Parathyroid adenoma (tissue), 2 donors: ENCODE results near the gene ARAP1.

ENCODE experiments used
- H2AFZ ChIP-seq: fragments of 300-600 bp; sonication (generic); one replicate; pipeline ENCODE4 v1.7.0; 2017; ENCODE audit warnings: antibody characterized with exemption, mild to moderate bottlenecking
- H3K27ac ChIP-seq: fragments of 300-600 bp; sonication (generic); one replicate; pipeline ENCODE4 v1.7.0; 2017
- H3K27me3 ChIP-seq: fragments of 300-600 bp; sonication (generic); one replicate; pipeline ENCODE4 v1.7.0; 2017; ENCODE audit warnings: low read length; ENCODE audit not compliant: control insufficient read depth, insufficient read depth
- H3K36me3 ChIP-seq: fragments of 300-600 bp; sonication (generic); one replicate; pipeline ENCODE4 v1.7.0; 2017; ENCODE audit warnings: low read length; ENCODE audit not compliant: control insufficient read depth, insufficient read depth
- H3K4me1 ChIP-seq: fragments of 300-600 bp; sonication (generic); one replicate; pipeline ENCODE4 v1.7.0; 2017; ENCODE audit warnings: control low read depth
- H3K4me2 ChIP-seq: fragments of 300-600 bp; sonication (generic); one replicate; pipeline ENCODE4 v1.7.0; 2017; ENCODE audit warnings: low read length
- H3K4me3 ChIP-seq: fragments of 300-600 bp; sonication (generic); one replicate; pipeline ENCODE4 v1.7.0; 2017; ENCODE audit warnings: low read depth, low read length
- H3K79me2 ChIP-seq: fragments of 300-600 bp; sonication (generic); one replicate; pipeline ENCODE4 v1.7.0; 2017; ENCODE audit warnings: control low read depth
- H3K9ac ChIP-seq: fragments of 300-600 bp; sonication (generic); one replicate; pipeline ENCODE4 v1.7.0; 2017; ENCODE audit warnings: mild to moderate bottlenecking
- H3K9me3 ChIP-seq: fragments of 300-600 bp; sonication (generic); one replicate; pipeline ENCODE4 v1.7.0; 2017; ENCODE audit warnings: low read length; ENCODE audit not compliant: control insufficient read depth
- CTCF ChIP-seq: fragments of 300-600 bp; sonication (generic); IDR thresholded peaks from one replicate; pipeline ENCODE4 v1.7.0; 2017; ENCODE audit warnings: antibody characterized with exemption, mild to moderate bottlenecking
- donor health status: primary hyperparathyroidism.

Gene ARAP1

DNA sequence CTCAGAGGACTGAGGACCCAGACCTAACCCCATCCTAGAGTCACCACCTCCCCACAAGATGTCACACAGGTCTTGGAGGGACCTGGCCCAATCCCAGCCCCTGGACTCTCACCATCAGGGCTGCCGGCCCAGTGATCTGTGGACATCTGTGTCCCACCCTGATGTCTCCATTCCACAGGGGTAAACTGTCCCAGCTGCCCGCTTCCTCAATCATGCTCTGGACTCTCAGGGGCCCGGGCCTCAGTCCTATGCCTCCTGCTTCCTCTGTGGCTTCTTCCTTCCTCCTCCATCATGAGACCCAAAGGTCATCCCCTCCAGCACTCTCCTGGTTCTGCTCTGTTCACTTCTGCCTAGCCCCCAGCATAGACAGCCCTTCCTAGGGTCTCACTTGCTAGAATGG lies 32.2 kb downstream of the ARAP1 start:
- Histone ChIP-seq H3K4me1 (peaks cover 4% of the 10 kb centered on the region), H3K4me3 (peak overlapping the region; percentile 27), H3K79me2 (peaks cover 33% of the 10 kb centered on the region), H2AFZ (no peak overlapping the region), H3K36me3 (no peaks in the 10 kb centered on the region), H3K9ac (no peak overlapping the region), H3K4me2 (peak overlapping the region; percentile 90), H3K27me3 (no peaks in the 10 kb centered on the region), H3K9me3 (no peaks in the 10 kb centered on the region), H3K27ac (no peak overlapping the region)
- no peak for TF ChIP-seq CTCF

- no peak for TF ChIP-seq CTCF
- no peak overlapping the region for H3K4me3 ChIP-seq
- H3K9ac ChIP-seq, result no peak overlapping the region
- no peak overlapping the region for H3K27ac ChIP-seq
- no peaks in the 10 kb centered on the region for H3K36me3 ChIP-seq
- H3K9me3 ChIP-seq, result no peaks in the 10 kb centered on the region
- H2AFZ ChIP-seq, result no peak overlapping the region
- no peaks in the 10 kb centered on the region for H3K27me3 ChIP-seq
- H3K79me2 ChIP-seq, result peaks cover 28% of the 10 kb centered on the region
- peaks cover 4% of the 10 kb centered on the region for H3K4me1 ChIP-seq
- no peak overlapping the region for H3K4me2 ChIP-seq
Observed at GRCh38 chr11:72719551-72719950, 32.7 kb downstream of the ARAP1 start.

DNA sequence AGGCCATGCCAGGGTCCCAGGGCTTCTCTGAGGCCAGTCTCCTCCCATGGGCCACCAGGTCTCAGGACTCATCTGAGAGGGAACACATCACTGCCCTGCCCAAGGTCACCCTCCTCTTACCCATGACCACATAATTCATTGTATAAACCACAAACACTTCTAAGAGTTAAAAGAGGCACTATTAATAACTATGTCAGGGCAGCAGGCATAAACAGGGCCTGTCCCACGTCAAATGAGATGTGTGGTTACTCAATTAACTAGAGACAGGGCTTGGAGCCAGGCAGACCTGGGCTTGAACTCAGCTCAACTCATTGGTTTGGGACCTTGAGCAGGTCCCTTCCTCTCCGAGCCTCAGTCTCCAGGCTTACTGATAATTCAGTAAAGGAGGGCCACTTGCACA lies 33.1 kb downstream of the ARAP1 start:
- no peak for TF ChIP-seq CTCF
- no peaks in the 10 kb centered on the region for H3K27me3 ChIP-seq
- H3K27ac ChIP-seq, result no peak overlapping the region
- no peak overlapping the region for H3K9ac ChIP-seq
- H3K4me3 ChIP-seq, result no peak overlapping the region
- no peaks in the 10 kb centered on the region for H3K9me3 ChIP-seq
- peaks cover 4% of the 10 kb centered on the region for H3K4me1 ChIP-seq
- H3K36me3 ChIP-seq, result no peaks in the 10 kb centered on the region
- H2AFZ ChIP-seq, result no peak overlapping the region
- H3K4me2 ChIP-seq, result no peak overlapping the region
- peaks cover 25% of the 10 kb centered on the region for H3K79me2 ChIP-seq

GRCh38 chr11:72718101-72718501 lies 34.1 kb downstream of the ARAP1 start:
- H3K4me1 ChIP-seq, result peaks cover 4% of the 10 kb centered on the region
- no peaks in the 10 kb centered on the region for H3K36me3 ChIP-seq
- H3K9ac ChIP-seq, result no peak overlapping the region
- H3K9me3 ChIP-seq, result no peaks in the 10 kb centered on the region
- no peak overlapping the region for H2AFZ ChIP-seq
- H3K4me3 ChIP-seq, result no peak overlapping the region
- peaks cover 18% of the 10 kb centered on the region for H3K79me2 ChIP-seq
- H3K27ac ChIP-seq, result no peak overlapping the region
- no peak overlapping the region for H3K4me2 ChIP-seq
- no peaks in the 10 kb centered on the region for H3K27me3 ChIP-seq
- no peak for TF ChIP-seq CTCF

DNA sequence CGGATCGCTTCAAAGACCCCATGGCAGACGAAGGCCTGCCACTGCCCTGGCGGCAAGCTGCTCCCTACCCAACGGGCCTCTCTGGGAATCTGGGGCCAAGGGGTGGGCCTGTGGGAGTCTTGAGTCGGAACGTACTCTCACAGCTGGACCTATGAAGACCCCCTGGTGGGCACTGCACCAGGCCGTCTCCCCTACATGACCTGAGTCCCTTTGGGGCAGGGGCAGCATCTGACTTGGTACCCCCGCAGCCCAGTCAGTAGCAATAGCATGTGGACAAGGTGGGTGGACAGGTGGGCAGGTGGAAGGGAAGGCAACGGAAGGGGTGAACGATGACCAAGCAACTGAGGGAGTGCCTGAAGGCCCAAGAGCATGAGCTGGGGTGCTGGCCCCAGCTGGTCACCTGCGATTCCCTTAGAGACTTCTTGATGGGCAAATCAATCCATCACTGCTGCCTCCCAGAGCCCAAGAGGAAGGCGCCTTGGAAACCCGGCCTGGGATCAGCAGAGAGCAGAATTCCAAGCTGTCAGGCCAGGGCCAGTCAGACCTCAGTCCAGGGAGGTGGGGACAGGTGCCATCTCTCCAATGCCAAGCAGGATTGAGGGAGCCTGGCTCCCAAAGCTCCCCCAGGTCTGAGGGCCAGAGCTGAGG lies 35.3 kb downstream of the ARAP1 start:
- Histone ChIP-seq H3K36me3 (no peaks in the 10 kb centered on the region), H3K9me3 (no peaks in the 10 kb centered on the region), H2AFZ (no peak overlapping the region), H3K27ac (no peak overlapping the region), H3K4me3 (no peak overlapping the region), H3K4me1 (no peaks in the 10 kb centered on the region), H3K27me3 (no peaks in the 10 kb centered on the region), H3K79me2 (peaks cover 12% of the 10 kb centered on the region), H3K9ac (no peak overlapping the region), H3K4me2 (no peak overlapping the region)
- TF ChIP-seq CTCF, result no peak
